ENCODE measurements around the gene YPEL1. TPM values are rescaled to one million over a fixed set of nuclear protein-coding genes. Genes with fewer than 3 reads are reported as not detected.

The YPEL1 gene
- total RNA-seq, 4 donors from 2014 or later = 2.3 to 13.7 (median 7.6) TPM

DNA sequence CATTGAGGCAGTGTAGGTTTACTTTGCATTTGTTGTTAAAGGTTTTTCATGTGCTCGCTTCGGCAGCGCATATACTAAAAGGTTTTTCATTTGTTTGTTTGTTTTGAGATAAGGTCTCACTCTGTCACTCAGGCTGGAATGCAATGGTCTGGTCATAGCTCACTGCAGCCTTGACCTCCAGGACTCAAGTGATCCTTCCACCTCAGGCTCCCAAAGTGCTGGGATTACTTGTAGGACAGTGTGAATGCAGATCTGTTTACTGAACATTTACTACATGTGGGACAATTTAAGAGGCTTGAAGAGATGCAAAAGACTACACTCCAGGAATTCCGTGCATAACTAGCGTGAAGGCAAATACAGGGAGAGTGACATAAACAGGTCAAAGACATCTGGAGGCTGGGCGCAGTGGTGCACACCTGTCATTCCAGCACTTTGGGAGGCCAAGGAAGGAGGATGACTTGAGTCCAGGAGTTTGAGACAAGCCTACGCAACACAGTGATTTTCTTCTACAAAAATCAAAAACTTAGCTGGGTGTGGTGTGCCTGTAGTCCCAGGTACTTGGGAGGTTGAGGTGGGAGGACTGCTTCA lies 34.1 kb downstream of the YPEL1 start:
- Histone ChIP-seq H3K36me3 (no peaks in the 10 kb centered on the region), H3K4me3 (no peak overlapping the region), H3K27me3 (no peaks in the 10 kb centered on the region), H3K4me1 (peaks cover 0 to 8% of the 10 kb centered on the region in 2 donors), H3K27ac (no peak overlapping the region), H3K9me3 (no peaks in the 10 kb centered on the region)
- no peak for DNase-seq
- intact Hi-C loops (cut with DNase I; ENCODE audit: low total_unique reads) = no loop called here
- TF ChIP-seq, protein P1, sequence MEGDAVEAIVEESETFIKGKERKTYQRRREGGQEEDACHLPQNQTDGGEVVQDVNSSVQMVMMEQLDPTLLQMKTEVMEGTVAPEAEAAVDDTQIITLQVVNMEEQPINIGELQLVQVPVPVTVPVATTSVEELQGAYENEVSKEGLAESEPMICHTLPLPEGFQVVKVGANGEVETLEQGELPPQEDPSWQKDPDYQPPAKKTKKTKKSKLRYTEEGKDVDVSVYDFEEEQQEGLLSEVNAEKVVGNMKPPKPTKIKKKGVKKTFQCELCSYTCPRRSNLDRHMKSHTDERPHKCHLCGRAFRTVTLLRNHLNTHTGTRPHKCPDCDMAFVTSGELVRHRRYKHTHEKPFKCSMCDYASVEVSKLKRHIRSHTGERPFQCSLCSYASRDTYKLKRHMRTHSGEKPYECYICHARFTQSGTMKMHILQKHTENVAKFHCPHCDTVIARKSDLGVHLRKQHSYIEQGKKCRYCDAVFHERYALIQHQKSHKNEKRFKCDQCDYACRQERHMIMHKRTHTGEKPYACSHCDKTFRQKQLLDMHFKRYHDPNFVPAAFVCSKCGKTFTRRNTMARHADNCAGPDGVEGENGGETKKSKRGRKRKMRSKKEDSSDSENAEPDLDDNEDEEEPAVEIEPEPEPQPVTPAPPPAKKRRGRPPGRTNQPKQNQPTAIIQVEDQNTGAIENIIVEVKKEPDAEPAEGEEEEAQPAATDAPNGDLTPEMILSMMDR (IDR thresholded peaks at IDR 0.05) = no peak
- no peak for TF ChIP-seq POLR2A (IDR thresholded peaks at IDR 0.05)

GRCh38 chr22:21700822-21701221 lies 34.8 kb downstream of the YPEL1 start:
- Histone ChIP-seq H3K36me3 (no peaks in the 10 kb centered on the region), H3K4me3 (no peak overlapping the region), H3K4me1 (peaks cover 0 to 8% of the 10 kb centered on the region in 2 donors), H3K27ac (no peak overlapping the region), H3K9me3 (no peaks in the 10 kb centered on the region), H3K27me3 (no peaks in the 10 kb centered on the region)
- TF ChIP-seq POLR2A (IDR thresholded peaks at IDR 0.05) = no peak
- TF ChIP-seq, protein P1 (IDR thresholded peaks at IDR 0.05) = no peak
- intact Hi-C loops (cut with DNase I; ENCODE audit: low total_unique reads) = no loop called here
- DNase-seq = no peak

DNA sequence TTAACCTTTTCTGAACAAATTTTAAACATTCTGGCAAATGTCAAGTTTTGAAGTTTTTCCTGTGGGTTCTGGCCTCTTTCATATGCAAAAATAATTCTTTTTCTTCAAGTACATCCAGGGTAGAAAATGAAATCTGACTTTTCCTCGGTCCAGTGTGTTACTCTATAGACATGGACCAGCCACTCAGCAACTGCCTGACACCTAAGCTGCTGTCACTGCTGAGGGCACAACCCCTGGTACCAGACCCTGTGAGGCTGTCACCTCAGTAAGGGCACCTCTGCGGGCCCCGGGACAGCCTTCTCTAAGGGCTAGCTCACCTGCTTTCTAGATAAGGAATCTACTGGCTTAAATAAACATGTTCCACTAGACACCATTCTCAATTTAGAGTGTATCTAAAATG lies 36.0 kb downstream of the YPEL1 start:
- Histone ChIP-seq H3K4me3 (no peak overlapping the region), H3K36me3 (no peaks in the 10 kb centered on the region), H3K4me1 (peaks cover 0 to 8% of the 10 kb centered on the region in 2 donors), H3K27me3 (no peaks in the 10 kb centered on the region), H3K9me3 (no peaks in the 10 kb centered on the region), H3K27ac (peak overlapping the region in 1 of 2 donors; percentile 70)
- DNase-seq = no peak
- intact Hi-C loops (cut with DNase I; ENCODE audit: low total_unique reads) = no loop called here
- TF ChIP-seq POLR2A (IDR thresholded peaks at IDR 0.05) = no peak
- TF ChIP-seq, protein P1 (IDR thresholded peaks at IDR 0.05) = no peak

DNA sequence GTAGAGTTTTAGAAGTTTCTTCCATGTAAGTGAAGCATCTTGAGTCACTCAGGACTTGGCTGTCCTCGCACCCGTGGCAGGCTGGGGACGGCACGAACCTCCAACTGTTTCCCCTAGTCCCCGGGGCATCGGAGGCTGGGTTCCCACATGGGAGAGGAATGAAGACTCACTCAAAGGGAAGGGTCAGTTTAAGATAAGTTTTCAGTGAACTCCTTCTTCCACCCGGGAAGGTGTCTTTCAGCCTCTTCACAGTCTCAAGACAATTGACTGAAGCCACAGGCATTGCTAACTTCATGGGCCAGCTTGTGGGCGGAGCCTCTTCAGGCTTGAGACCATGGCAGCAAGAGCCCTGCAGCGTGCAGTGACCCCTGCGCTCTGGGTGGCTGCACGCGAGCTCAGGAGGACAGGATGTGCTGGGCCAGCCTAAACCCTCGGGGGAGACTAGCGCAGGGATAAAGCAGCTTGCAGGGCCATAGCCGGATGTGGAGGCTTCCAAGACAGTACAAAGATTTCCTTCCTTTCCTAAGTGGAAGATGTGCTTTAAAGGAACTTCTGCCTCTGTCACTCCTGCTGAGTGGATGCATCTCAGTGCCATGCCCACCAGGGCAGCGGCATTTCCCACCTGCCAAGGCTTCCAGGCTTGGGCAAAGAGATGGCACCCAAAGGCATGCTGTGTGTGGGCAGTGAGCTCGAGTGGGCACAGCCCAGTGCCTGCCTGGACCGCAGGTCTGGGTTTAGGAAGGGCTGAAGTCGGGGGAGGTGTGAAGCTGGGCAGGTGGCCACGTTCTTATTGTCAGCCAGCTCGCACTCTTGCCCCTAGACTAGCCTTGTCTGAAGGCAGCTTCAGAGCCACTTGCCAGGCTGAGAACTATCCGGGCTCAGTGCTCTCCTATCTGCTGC lies 36.9 kb downstream of the YPEL1 start:
- Histone ChIP-seq H3K27me3 (no peaks in the 10 kb centered on the region), H3K4me3 (no peak overlapping the region), H3K27ac (peak overlapping the region; percentile 49 to 70), H3K9me3 (no peaks in the 10 kb centered on the region), H3K36me3 (no peaks in the 10 kb centered on the region), H3K4me1 (peaks cover 0 to 8% of the 10 kb centered on the region in 2 donors)
- DNase-seq = peak; percentile 32 to 50
- intact Hi-C loops (cut with DNase I; ENCODE audit: low total_unique reads) = no loop called here
- TF ChIP-seq, protein P1 (IDR thresholded peaks at IDR 0.05) = no peak

- intact Hi-C loops (cut with DNase I; ENCODE audit: low total_unique reads) = no loop called here
- H3K27ac ChIP-seq = peak overlapping the region; percentile 63 to 70
- H3K9me3 ChIP-seq = no peaks in the 10 kb centered on the region
- no peak for DNase-seq
- TF ChIP-seq POLR2A (IDR thresholded peaks at IDR 0.05) = no peak
- TF ChIP-seq, protein P1 (IDR thresholded peaks at IDR 0.05) = no peak
- no peaks in the 10 kb centered on the region for H3K27me3 ChIP-seq
- H3K4me3 ChIP-seq = no peak overlapping the region
- H3K36me3 ChIP-seq = no peaks in the 10 kb centered on the region
- peaks cover 0 to 8% of the 10 kb centered on the region in 2 donors for H3K4me1 ChIP-seq
These were observed 37.7 kb downstream of the YPEL1 start for GRCh38 chr22:21697880-21698279.

Measured in uterus (tissue), 4 donors.